ENCODE results near the gene MMP17.
"Not testable (repeated sequence)": the region's sequence is repeated elsewhere in the genome, so short reads cannot be mapped to it uniquely, and the experiment has no call there.

The MMP17 gene

GRCh38 chr12:131863711-131864396, 35.7 kb downstream of the MMP17 start:
- Histone ChIP-seq H3K9ac (ENCODE audit: low read depth, low read length) (no peak overlapping the region), H3K27me3 (ENCODE audit: control insufficient read depth, insufficient read depth, low read length) (no peaks in the 10 kb centered on the region), H3K4me3 (ENCODE audit: low read length) (no peak overlapping the region), H3K9me3 (replicated peaks; ENCODE audit: low read length) (no peaks in the 10 kb centered on the region), H3K4me2 (ENCODE audit: low read length) (no peak overlapping the region), H3K36me3 (ENCODE audit: insufficient read depth, low read length) (no peaks in the 10 kb centered on the region), H3K4me1 (ENCODE audit: control insufficient read depth, insufficient read depth, low read length) (peaks cover 32% of the 10 kb centered on the region)

GRCh38 chr12:131864469-131864868, 36.3 kb downstream of the MMP17 start:
- Histone ChIP-seq H3K9ac (ENCODE audit: low read depth, low read length) (no peak overlapping the region), H3K4me3 (ENCODE audit: low read length) (no peak overlapping the region), H3K27me3 (ENCODE audit: control insufficient read depth, insufficient read depth, low read length) (no peaks in the 10 kb centered on the region), H3K9me3 (replicated peaks; ENCODE audit: low read length) (no peaks in the 10 kb centered on the region), H3K36me3 (ENCODE audit: insufficient read depth, low read length) (no peaks in the 10 kb centered on the region), H3K4me1 (ENCODE audit: control insufficient read depth, insufficient read depth, low read length) (peaks cover 32% of the 10 kb centered on the region), H3K4me2 (ENCODE audit: low read length) (no peak overlapping the region)

GRCh38 chr12:131865180-131865875, 37.1 kb downstream of the MMP17 start:
- H3K4me3 ChIP-seq (ENCODE audit: low read length), result no peak overlapping the region
- peaks cover 37% of the 10 kb centered on the region for H3K4me1 ChIP-seq (ENCODE audit: control insufficient read depth, insufficient read depth, low read length)
- no peaks in the 10 kb centered on the region for H3K36me3 ChIP-seq (ENCODE audit: insufficient read depth, low read length)
- H3K4me2 ChIP-seq (ENCODE audit: low read length), result no peak overlapping the region
- H3K9ac ChIP-seq (ENCODE audit: low read depth, low read length), result no peak overlapping the region
- no peaks in the 10 kb centered on the region for H3K27me3 ChIP-seq (ENCODE audit: control insufficient read depth, insufficient read depth, low read length)
- no peaks in the 10 kb centered on the region for H3K9me3 ChIP-seq (replicated peaks; ENCODE audit: low read length)

- Histone ChIP-seq H3K4me2 (ENCODE audit: low read length) (peak overlapping the region; percentile 18), H3K4me1 (ENCODE audit: control insufficient read depth, insufficient read depth, low read length) (peaks cover 40% of the 10 kb centered on the region), H3K36me3 (ENCODE audit: insufficient read depth, low read length) (no peaks in the 10 kb centered on the region), H3K9me3 (replicated peaks; ENCODE audit: low read length) (no peaks in the 10 kb centered on the region), H3K9ac (ENCODE audit: low read depth, low read length) (no peak overlapping the region), H3K27me3 (ENCODE audit: control insufficient read depth, insufficient read depth, low read length) (no peaks in the 10 kb centered on the region), H3K4me3 (ENCODE audit: low read length) (no peak overlapping the region)
Observed at GRCh38 chr12:131867471-131867870, 39.3 kb downstream of the MMP17 start.

- Histone ChIP-seq H3K9ac (ENCODE audit: low read depth, low read length) (no peak overlapping the region), H3K9me3 (replicated peaks; ENCODE audit: low read length) (no peaks in the 10 kb centered on the region), H3K27me3 (ENCODE audit: control insufficient read depth, insufficient read depth, low read length) (no peaks in the 10 kb centered on the region), H3K4me3 (ENCODE audit: low read length) (no peak overlapping the region), H3K4me1 (ENCODE audit: control insufficient read depth, insufficient read depth, low read length) (peaks cover 39% of the 10 kb centered on the region), H3K4me2 (ENCODE audit: low read length) (peak overlapping the region; percentile 18), H3K36me3 (ENCODE audit: insufficient read depth, low read length) (no peaks in the 10 kb centered on the region)
Observed at GRCh38 chr12:131867891-131868675, 39.9 kb downstream of the MMP17 start.

GRCh38 chr12:131869871-131870418, 41.8 kb downstream of the MMP17 start:
- H3K4me1 ChIP-seq (ENCODE audit: control insufficient read depth, insufficient read depth, low read length), result peaks cover 32% of the 10 kb centered on the region
- no peaks in the 10 kb centered on the region for H3K9me3 ChIP-seq (replicated peaks; ENCODE audit: low read length)
- no peaks in the 10 kb centered on the region for H3K36me3 ChIP-seq (ENCODE audit: insufficient read depth, low read length)
- H3K4me3 ChIP-seq (ENCODE audit: low read length), result no peak overlapping the region
- H3K9ac ChIP-seq (ENCODE audit: low read depth, low read length), result no peak overlapping the region
- H3K27me3 ChIP-seq (ENCODE audit: control insufficient read depth, insufficient read depth, low read length), result no peaks in the 10 kb centered on the region
- H3K4me2 ChIP-seq (ENCODE audit: low read length), result peak overlapping the region; percentile 43

- Histone ChIP-seq H3K9ac (ENCODE audit: low read depth, low read length) (peak overlapping the region; percentile 3), H3K27me3 (ENCODE audit: control insufficient read depth, insufficient read depth, low read length) (no peaks in the 10 kb centered on the region), H3K9me3 (replicated peaks; ENCODE audit: low read length) (no peaks in the 10 kb centered on the region), H3K4me3 (ENCODE audit: low read length) (no peak overlapping the region), H3K4me2 (ENCODE audit: low read length) (peak overlapping the region; percentile 56), H3K36me3 (ENCODE audit: insufficient read depth, low read length) (no peaks in the 10 kb centered on the region), H3K4me1 (ENCODE audit: control insufficient read depth, insufficient read depth, low read length) (peaks cover 32% of the 10 kb centered on the region)
Observed at GRCh38 chr12:131871677-131872076, 43.5 kb downstream of the MMP17 start.

GRCh38 chr12:131872154-131873051, 44.2 kb downstream of the MMP17 start:
- Histone ChIP-seq H3K4me3 (ENCODE audit: low read length) (no peak overlapping the region), H3K9ac (ENCODE audit: low read depth, low read length) (peak overlapping the region; percentile 3), H3K36me3 (ENCODE audit: insufficient read depth, low read length) (no peaks in the 10 kb centered on the region), H3K9me3 (replicated peaks; ENCODE audit: low read length) (no peaks in the 10 kb centered on the region), H3K4me1 (ENCODE audit: control insufficient read depth, insufficient read depth, low read length) (peaks cover 31% of the 10 kb centered on the region), H3K4me2 (ENCODE audit: low read length) (peak overlapping the region; percentile 56), H3K27me3 (ENCODE audit: control insufficient read depth, insufficient read depth, low read length) (no peaks in the 10 kb centered on the region)

GRCh38 chr12:131873293-131873692, 45.1 kb downstream of the MMP17 start:
- H3K4me1 ChIP-seq (ENCODE audit: control insufficient read depth, insufficient read depth, low read length), result peaks cover 23% of the 10 kb centered on the region
- no peak overlapping the region for H3K4me2 ChIP-seq (ENCODE audit: low read length)
- H3K27me3 ChIP-seq (ENCODE audit: control insufficient read depth, insufficient read depth, low read length), result no peaks in the 10 kb centered on the region

GRCh38 chr12:131874972-131875371, 46.8 kb downstream of the MMP17 start:
- H3K27me3 ChIP-seq (ENCODE audit: control insufficient read depth, insufficient read depth, low read length); H3K36me3 ChIP-seq (ENCODE audit: insufficient read depth, low read length); H3K9me3 ChIP-seq (replicated peaks; ENCODE audit: low read length); H3K4me2 ChIP-seq (ENCODE audit: low read length); H3K4me3 ChIP-seq (ENCODE audit: low read length); H3K9ac ChIP-seq (ENCODE audit: low read depth, low read length): not testable (repeated sequence)
- peaks cover 18% of the 10 kb centered on the region for H3K4me1 ChIP-seq (ENCODE audit: control insufficient read depth, insufficient read depth, low read length)

More at GRCh38 chr12:131873293-131873692, 45.1 kb downstream of the MMP17 start:
- no peak overlapping the region for H3K4me3 ChIP-seq (ENCODE audit: low read length)
- no peak overlapping the region for H3K9ac ChIP-seq (ENCODE audit: low read depth, low read length)
- H3K36me3 ChIP-seq (ENCODE audit: insufficient read depth, low read length), result no peaks in the 10 kb centered on the region
- H3K9me3 ChIP-seq (replicated peaks; ENCODE audit: low read length), result no peaks in the 10 kb centered on the region
